Forelimb muscle (tissue), 1 donor: Measurements from ENCODE around the gene COL24A1. TPM values are rescaled to one million over a fixed set of nuclear protein-coding genes. Genes with fewer than 3 reads are reported as not detected.
"Not testable (repeated sequence)": the region's sequence is repeated elsewhere in the genome, so short reads cannot be mapped to it uniquely, and the experiment has no call there.

Experiments
- DNase-seq: peaks from one replicate; pipeline ENCODE4 v3.0.0-alpha.2; 2013; ENCODE audit warnings: low read depth
- polyA plus RNA-seq: library from polyadenylated mRNA; unstranded; fragments of 120-200 nt; gene quantifications from one replicate; pipeline ENCODE4 v1.2.1, GENCODE V29; 2013; ENCODE audit not compliant: insufficient read length

COL24A1 gene
- polyA plus RNA-seq, 1 donor, result 5.5 TPM

- no peak for DNase-seq
Measured at GRCh38 chr1:85892366-85892765, 264.2 kb downstream of the COL24A1 start.

- no peak for DNase-seq
Measured at GRCh38 chr1:85889870-85890269, 266.7 kb downstream of the COL24A1 start.

GRCh38 chr1:85888921-85889320 lies 267.7 kb downstream of the COL24A1 start:
- no peak for DNase-seq

GRCh38 chr1:85884372-85885035 lies 272.1 kb downstream of the COL24A1 start:
- no peak for DNase-seq

- no peak for DNase-seq
Measured at GRCh38 chr1:85867189-85867588, 289.4 kb downstream of the COL24A1 start.

- DNase-seq, result no peak
Measured at GRCh38 chr1:85865213-85865612, 291.4 kb downstream of the COL24A1 start.

- DNase-seq, result no peak
Measured at GRCh38 chr1:85864727-85865126, 291.8 kb downstream of the COL24A1 start.

GRCh38 chr1:85863639-85864038 lies 292.9 kb downstream of the COL24A1 start:
- DNase-seq, result not testable (repeated sequence)

GRCh38 chr1:85862456-85862855 lies 294.1 kb downstream of the COL24A1 start:
- no peak for DNase-seq

GRCh38 chr1:85857991-85858390 lies 298.6 kb downstream of the COL24A1 start:
- no peak for DNase-seq

GRCh38 chr1:85850238-85850637 lies 306.3 kb downstream of the COL24A1 start:
- no peak for DNase-seq

GRCh38 chr1:85849660-85850059 lies 306.9 kb downstream of the COL24A1 start:
- no peak for DNase-seq

- DNase-seq, result no peak
Measured at GRCh38 chr1:85847356-85847755, 309.2 kb downstream of the COL24A1 start.

GRCh38 chr1:85846706-85847105 lies 309.9 kb downstream of the COL24A1 start:
- no peak for DNase-seq

GRCh38 chr1:85839459-85839858 lies 317.1 kb downstream of the COL24A1 start:
- DNase-seq, result no peak

- no peak for DNase-seq
Measured at GRCh38 chr1:85838238-85838637, 318.3 kb downstream of the COL24A1 start.

GRCh38 chr1:85836736-85837135 lies 319.8 kb downstream of the COL24A1 start:
- DNase-seq, result no peak

GRCh38 chr1:85833165-85833564 lies 323.4 kb downstream of the COL24A1 start:
- not testable (repeated sequence) for DNase-seq

- no peak for DNase-seq
Measured at GRCh38 chr1:85830837-85831236, 325.7 kb downstream of the COL24A1 start.

GRCh38 chr1:85824066-85824840 lies 332.3 kb downstream of the COL24A1 start:
- DNase-seq, result no peak

- DNase-seq, result no peak
Measured at GRCh38 chr1:85822696-85823095, 333.9 kb downstream of the COL24A1 start.

GRCh38 chr1:85818371-85818770 lies 338.2 kb downstream of the COL24A1 start:
- no peak for DNase-seq

- DNase-seq, result no peak
Measured at GRCh38 chr1:85816606-85817005, 340.0 kb downstream of the COL24A1 start.
